ENCODE measurements around the gene CCSER1.
A peak's percentile ranks its signal among the peaks of the same experiment; 100 is the strongest.
"Not testable (repeated sequence)": the region's sequence is repeated elsewhere in the genome, so short reads cannot be mapped to it uniquely, and the experiment has no call there.

CCSER1 gene

DNA sequence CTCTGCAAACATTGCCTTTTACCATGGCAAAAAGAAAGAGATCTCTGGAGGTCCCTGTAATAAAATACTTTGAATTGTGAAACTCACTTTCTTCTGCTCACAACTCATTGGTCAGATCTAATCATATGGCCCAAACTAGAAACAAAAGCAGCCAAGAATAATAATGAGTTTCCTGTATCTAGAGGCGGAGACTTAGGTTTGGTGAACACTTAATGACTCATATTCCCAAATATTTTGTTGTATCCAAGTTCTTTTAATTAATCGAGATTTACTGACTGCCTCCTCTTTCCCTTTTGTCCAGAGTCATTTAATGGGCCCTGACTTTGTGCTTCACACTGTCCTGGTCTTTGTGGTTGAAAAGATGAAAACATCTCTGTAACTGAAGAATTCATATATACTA is 190.6 kb downstream of the CCSER1 start:
- no peak for DNase-seq

DNA sequence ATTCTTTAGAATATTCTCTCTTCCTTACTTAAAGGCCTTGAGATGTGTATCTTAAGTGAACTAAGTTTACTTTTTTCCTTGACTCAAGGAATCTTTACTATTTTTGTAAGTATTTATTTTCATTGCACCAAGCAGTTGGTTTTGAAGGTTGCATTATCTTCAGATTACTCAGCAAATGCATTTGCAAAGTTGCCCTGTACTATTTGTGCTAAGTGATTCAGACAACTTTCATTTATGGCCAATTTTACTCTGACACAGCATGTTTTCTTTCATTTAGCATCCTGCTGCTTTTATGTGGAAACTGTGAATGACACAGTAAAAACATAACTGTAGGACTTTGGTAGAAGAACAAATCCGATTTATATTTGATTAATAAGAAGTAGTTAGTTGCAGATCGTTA is 191.0 kb downstream of the CCSER1 start:
- no peak for DNase-seq

DNA sequence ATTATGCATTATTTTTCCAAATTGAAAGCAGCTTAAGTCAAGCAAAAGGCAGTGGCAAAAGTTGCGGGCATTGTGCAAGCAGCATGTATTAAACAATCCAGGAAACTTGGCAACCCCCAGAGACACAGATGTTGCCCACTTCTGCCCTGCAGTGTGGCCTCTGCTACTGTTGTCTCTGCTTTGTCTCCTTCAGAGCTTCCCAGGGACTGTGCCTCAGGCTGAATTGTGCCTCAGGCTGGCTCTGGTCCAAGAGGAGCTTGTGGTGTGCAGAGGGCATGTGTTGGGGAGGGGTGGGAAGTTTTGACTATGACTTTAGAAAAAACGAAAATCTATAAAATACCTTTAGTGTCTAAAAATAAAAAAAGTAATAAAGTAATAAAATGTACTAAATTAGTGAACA is 201.4 kb downstream of the CCSER1 start:
- peak; percentile 49 for DNase-seq

- no peak for DNase-seq
These were observed 203.4 kb downstream of the CCSER1 start for GRCh38 chr4:90330546-90330945.

DNA sequence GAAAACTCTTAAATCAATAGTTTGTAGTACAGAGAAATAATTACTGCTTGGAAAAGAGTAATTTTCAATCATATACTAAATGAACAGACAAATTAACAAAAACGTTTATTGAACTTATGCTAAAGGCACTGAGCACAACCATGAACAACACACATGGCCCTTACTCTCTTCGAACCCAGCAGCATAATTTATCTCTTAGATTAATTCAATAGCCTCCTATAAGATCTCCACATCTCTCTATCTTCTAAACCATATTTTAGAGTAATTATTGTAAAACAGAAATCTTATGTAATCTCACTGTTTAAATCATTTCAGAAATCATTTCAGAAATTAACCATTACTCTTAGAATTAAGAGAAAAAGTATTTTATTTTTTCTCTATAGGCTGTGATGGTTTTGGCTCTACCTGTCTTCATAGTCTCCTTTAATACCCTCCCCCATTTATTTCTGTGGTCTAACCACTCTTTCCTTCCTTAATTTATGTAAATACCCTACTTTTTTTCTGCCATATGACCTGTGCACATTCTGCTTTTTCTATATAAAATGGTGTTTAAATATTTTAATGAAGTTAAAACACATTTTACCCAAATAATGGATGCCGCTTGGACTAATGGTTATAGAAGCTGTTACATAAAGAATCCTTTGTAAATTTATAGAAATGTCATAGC is 218.5 kb downstream of the CCSER1 start:
- no peak for DNase-seq

- no peak for DNase-seq
These were observed 222.4 kb downstream of the CCSER1 start for GRCh38 chr4:90349636-90350035.

- DNase-seq: peak; percentile 70
These were observed 230.0 kb downstream of the CCSER1 start for GRCh38 chr4:90357117-90357710.

DNA sequence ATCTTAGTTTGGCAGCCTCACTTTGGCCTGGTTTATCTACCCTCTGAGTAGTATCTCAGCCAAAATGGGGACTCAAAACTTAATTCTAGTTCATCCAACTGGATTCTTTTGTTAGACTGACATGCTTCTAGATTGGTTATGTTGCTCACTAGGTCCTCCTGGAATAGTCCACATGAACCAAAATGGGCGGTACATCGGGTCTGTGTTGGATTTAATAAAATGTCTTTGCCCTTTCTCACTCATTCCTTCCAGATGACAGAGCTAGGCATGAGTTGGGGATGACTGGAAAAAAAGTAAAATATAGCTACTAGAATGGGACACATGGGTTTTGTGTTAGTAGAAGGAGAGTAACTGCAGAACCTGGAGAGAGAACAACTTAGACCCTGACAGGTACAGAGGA is 247.9 kb downstream of the CCSER1 start:
- no peak for DNase-seq

DNA sequence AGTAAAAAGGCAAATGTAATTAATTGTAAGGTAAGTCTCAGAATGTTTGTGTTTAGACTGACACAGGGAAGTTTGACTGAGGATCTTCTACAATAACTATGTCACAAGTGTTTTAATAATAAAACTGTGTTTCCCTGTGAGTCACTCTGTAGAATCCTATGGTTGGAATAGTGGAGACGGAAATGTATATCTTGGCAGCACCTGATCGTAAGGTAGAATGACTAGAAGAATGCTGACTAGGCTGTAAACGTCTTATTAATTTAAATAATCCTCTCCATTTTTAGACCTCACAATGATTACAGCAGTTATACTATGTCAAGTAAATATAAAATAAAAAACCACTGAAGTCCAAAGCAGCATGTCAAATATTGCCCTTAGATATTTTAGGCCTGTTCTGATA is 266.0 kb downstream of the CCSER1 start:
- DNase-seq: no peak

DNA sequence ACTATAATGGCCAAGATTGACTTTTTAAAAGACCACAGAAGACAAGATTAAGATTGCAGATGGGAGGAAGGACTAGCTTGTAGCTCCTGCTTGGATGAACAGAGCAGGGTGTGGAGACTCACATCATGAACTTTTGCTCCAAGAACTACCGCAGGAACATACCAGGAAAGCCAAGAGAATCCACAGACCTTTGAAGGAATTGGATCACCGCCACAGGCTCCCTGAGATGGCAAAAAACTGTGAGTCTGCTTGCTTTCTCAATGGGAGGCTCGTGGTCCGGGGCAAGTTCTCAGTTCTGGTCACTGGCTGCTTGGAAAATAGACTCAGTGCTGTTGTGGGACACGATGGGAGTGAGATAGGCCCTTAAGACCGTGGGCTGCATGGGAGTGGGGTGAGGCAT is 276.6 kb downstream of the CCSER1 start:
- DNase-seq: no peak

DNA sequence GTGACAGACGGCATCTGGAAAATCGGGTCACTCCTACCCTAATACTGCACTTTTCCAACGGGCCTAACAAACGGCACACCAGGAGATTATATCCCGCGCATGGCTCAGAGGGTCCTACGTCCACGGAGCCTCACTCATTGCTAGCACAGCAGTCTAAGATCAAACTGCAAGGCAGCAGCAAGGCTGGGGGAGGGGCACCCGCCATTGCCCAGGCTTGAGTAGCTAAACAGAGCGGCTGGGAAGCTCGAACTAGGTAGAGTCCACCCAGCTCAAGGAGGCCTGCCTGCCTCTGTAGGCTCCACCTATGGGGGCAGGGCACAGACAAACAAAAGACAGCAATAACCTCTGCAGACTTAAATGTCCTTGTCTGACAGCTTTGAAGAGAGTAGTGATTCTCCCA is 280.7 kb downstream of the CCSER1 start:
- DNase-seq: not testable (repeated sequence)

DNA sequence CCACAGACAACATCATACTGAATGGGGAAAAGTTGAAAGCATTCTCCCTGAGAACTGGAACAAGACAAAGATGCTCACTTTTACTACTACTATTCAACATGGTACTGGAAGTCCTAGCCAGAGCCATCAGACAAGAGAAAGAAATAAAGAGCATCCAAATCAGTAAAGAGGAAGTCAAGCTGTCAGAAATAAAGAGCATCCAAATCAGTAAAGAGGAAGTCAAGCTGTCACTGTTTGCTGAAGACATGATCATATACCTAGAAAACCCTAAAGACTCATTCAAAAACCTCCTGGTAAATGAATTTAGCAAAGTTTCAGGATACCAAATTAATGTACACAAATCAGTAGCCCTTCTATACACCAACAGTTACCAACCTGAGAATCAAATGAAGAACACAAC is 285.6 kb downstream of the CCSER1 start:
- DNase-seq: not testable (repeated sequence)

DNA sequence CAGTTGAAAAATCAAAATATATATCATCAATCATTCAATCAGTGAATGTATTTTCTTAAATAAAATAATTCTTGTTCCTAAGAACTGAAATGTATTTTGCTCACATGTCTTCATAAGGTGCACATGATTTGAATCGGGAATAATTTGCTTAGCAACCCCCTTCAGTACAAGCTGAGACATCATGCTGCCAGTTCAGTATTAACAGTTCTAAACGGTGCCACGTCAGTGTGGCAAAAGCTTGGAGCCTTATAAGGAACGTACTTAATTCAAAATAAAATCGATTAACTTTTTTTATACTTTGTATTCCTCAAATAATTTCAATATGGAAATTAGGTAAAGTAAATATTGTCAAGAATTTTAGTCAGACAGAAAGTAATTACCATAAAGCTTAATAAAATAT is 287.9 kb downstream of the CCSER1 start:
- no peak for DNase-seq

DNA sequence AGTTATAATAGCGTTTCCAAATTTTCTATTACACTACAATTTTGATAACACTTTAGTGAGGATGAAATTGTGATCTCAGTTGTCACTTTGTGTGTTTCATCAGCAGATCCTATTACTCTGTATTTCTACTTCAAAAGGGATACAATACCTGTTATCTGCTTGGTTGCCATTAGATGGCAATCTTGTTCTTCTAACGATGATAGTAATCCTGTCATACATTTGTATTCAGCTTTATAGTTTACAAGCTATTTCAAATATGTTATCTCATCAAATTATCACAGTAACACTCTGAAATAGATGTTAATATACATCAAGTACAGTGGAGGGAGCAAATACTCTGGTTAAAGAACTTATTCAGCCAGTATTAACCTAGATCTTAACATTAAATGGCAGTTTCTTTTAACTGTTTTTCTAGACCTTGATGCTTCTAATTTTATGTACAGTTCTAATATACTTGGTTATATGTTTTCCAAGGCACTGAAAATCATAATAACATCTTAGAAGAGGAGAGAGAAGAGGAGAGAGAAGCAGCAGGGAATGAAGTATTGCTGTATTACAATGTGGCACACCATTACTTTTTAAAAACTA is 292.0 kb downstream of the CCSER1 start:
- peak; percentile 42 for DNase-seq

GRCh38 chr4:90421161-90421560 is 294.0 kb downstream of the CCSER1 start:
- DNase-seq: no peak

DNA sequence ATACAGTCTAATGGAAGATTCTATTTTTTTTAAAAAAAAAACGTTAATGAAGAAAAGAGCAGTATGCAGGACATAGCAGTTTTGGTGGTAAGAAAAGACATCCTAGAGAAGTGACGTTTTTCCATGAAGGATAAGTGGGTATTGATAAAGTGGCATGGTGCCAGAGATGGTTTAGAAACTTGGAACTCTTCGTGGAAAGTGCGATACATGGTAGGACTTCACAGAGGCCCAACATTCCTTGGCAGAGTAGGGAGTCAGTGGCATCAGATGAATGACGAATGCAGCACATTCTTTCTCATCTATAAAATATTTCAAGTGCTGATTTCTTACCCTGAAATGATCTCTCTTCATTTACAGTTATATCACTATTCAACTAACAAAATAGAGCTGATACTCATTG is 298.7 kb downstream of the CCSER1 start:
- DNase-seq: no peak

GRCh38 chr4:90438522-90438921 is 311.3 kb downstream of the CCSER1 start:
- DNase-seq: no peak

DNA sequence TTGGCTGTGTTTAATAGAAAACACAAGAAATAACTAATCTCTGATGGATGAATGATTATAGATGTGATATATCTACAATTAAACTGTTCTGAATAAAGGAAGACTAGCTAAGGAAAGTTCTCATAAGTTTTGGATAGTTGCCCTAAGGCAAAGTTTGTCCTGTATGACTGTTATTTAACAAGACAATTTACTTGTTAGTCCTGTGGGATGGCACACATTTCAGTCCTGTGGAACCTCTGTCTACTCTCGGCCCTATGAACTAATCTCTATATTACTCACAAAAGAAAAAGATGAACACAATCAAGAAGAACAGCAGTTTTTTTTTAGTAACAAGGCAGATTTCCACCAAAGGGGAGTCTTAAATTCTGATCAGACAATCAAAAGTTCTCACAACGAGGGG is 314.6 kb downstream of the CCSER1 start:
- no peak for DNase-seq

GRCh38 chr4:90442619-90443018 is 315.4 kb downstream of the CCSER1 start:
- no peak for DNase-seq

GRCh38 chr4:90443231-90443630 is 316.0 kb downstream of the CCSER1 start:
- DNase-seq: no peak

DNA sequence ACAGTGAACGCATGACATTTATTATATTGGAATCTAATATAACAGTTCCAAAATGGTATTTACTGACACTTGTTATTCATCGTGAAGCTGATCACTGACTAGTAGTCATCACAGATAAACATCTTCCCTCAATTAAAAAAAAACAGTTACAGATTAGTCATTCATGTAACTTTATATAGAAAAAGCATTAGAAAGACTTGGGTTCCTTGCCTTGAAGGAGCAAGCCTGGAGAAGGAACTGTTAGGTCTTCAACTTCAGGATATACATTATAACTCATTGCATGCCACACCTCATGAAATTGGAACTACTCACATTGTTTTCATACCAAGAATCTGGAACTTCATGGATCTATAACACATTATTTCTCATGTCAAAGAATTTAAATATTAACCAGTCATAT is 317.7 kb downstream of the CCSER1 start:
- no peak for DNase-seq

DNA sequence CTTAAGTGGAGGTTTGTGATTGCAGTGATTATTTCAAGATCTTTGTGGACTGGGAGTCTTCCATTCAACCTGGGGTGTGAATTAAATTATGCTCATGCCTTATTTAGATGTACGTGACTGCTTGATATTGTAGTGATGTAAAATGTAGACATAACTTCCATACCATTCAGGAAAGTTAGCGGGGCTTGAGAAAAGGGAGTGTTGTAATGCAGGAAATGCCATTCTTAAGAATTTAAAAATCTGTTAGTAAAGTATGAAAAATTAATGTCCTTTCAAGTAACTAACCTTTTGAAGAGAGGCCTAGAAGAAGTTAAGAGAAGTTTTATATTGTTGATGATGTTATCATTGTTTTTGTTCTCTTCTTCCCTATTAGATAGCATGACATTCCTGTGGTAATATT is 318.2 kb downstream of the CCSER1 start:
- no peak for DNase-seq

DNA sequence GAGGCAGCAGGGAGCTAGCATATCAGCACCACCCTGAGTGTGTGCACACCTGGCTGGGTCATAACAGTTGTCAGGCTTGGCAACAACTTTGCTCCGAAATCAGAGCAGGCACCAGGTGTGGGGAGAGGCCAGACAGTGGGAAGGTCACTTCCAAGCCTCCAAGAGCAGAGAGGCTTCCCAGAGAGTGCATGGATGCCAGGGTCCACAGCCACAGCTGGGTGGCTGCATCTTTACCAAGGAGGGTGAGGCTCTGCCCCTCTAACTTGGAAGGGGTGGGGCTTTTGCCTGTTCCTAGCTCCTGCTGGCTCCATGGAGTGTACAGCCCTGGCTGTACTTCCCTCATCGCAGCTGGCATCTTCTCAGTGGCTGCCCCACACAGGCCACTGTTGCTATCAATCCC is 322.4 kb downstream of the CCSER1 start:
- DNase-seq: no peak

GRCh38 chr4:90456891-90457290 is 329.7 kb downstream of the CCSER1 start:
- DNase-seq: no peak

DNA sequence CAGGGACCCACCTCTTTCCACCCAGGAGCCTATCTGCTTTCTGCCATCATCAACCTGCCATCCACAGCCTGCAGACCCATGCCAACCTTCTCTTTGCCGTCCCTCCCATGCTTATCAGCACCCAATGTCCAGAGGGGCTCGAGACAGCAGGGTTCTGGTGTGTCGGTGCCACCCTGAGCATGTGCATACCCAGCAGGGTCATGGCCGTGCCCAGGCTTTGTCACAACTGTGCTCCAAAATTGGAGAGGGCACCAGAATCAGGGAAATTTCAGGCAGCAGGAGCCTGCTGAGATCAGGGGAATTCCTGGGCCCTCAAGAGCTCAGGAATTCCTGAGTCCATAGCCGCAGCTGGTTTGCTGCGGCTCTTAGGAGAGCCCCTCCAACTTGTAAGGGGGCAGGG is 330.6 kb downstream of the CCSER1 start:
- DNase-seq: no peak
